ENCODE data around the gene SGCD. TPM values are rescaled to one million over a fixed set of nuclear protein-coding genes. Genes with fewer than 3 reads are reported as not detected.

Gene SGCD
- total and polyA plus RNA-seq, 8 donors: 0.58 to 55.8 (median 2.8) TPM

GRCh38 chr5:156528673-156529072 lies 201.7 kb downstream of the SGCD start:
- Histone ChIP-seq H3K4me1 (no peaks in the 10 kb centered on the region), H3K27ac (no peak overlapping the region), H3K9me3 (no peaks in the 10 kb centered on the region), H3K27me3 (no peaks in the 10 kb centered on the region), H3K36me3 (no peaks in the 10 kb centered on the region), H3K4me3 (no peak overlapping the region)
- intact Hi-C loops (cut with DNase I; ENCODE audit: low total_unique reads): no loop called here
- TF ChIP-seq EP300 (IDR thresholded peaks at IDR 0.05): no peak
- no peak for TF ChIP-seq POLR2A (IDR thresholded peaks at IDR 0.05)
- no peak for TF ChIP-seq CTCF (IDR thresholded peaks at IDR 0.05)
- TF ChIP-seq POLR2AphosphoS5 (IDR thresholded peaks at IDR 0.05): no peak
- WGBS, 5 donors: 87 to 94% (median 91%) methylated on average over 1 of the region's 1 CpG
- no peak for DNase-seq

GRCh38 chr5:156529892-156530291 lies 202.9 kb downstream of the SGCD start:
- TF ChIP-seq CTCF (IDR thresholded peaks at IDR 0.05) (no peak), POLR2AphosphoS5 (IDR thresholded peaks at IDR 0.05) (no peak), EP300 (IDR thresholded peaks at IDR 0.05) (no peak), POLR2A (IDR thresholded peaks at IDR 0.05) (no peak)
- WGBS, 5 donors: 67 to 90% (median 69%) methylated on average over 1 of the region's 1 CpG
- Histone ChIP-seq H3K36me3 (no peaks in the 10 kb centered on the region), H3K9me3 (no peaks in the 10 kb centered on the region), H3K27ac (no peak overlapping the region), H3K27me3 (no peaks in the 10 kb centered on the region), H3K4me1 (no peaks in the 10 kb centered on the region), H3K4me3 (no peak overlapping the region)
- no peak for DNase-seq
- intact Hi-C loops (cut with DNase I; ENCODE audit: low total_unique reads): no loop called here

GRCh38 chr5:156531199-156531598 lies 204.2 kb downstream of the SGCD start:
- no peaks in the 10 kb centered on the region for H3K36me3 ChIP-seq
- intact Hi-C loops (cut with DNase I; ENCODE audit: low total_unique reads): no loop called here
- H3K4me1 ChIP-seq: no peaks in the 10 kb centered on the region
- no peak overlapping the region for H3K4me3 ChIP-seq
- TF ChIP-seq POLR2A (IDR thresholded peaks at IDR 0.05) (no peak), EP300 (IDR thresholded peaks at IDR 0.05) (no peak)
- 88 to 93% (median 91%) methylated on average over 2 of the region's 2 CpGs for WGBS, 5 donors
- H3K27ac ChIP-seq: no peak overlapping the region
- no peak for DNase-seq
- no peaks in the 10 kb centered on the region for H3K27me3 ChIP-seq
- no peaks in the 10 kb centered on the region for H3K9me3 ChIP-seq

- Histone ChIP-seq H3K9me3 (no peaks in the 10 kb centered on the region), H3K27ac (no peak overlapping the region), H3K4me3 (no peak overlapping the region), H3K27me3 (no peaks in the 10 kb centered on the region), H3K36me3 (no peaks in the 10 kb centered on the region), H3K4me1 (no peaks in the 10 kb centered on the region)
- no peak for DNase-seq
- intact Hi-C loops (cut with DNase I; ENCODE audit: low total_unique reads): no loop called here
- WGBS, 5 donors: 56 to 71% (median 63%) methylated on average over 4 of the region's 4 CpGs
- no peak for TF ChIP-seq POLR2A (IDR thresholded peaks at IDR 0.05)
- no peak for TF ChIP-seq POLR2AphosphoS5 (IDR thresholded peaks at IDR 0.05)
- no peak for TF ChIP-seq CTCF (IDR thresholded peaks at IDR 0.05)
These were observed 206.0 kb downstream of the SGCD start for GRCh38 chr5:156532921-156533320.

GRCh38 chr5:156534085-156534484 lies 207.1 kb downstream of the SGCD start:
- Histone ChIP-seq H3K4me3 (no peak overlapping the region), H3K9me3 (no peaks in the 10 kb centered on the region), H3K36me3 (no peaks in the 10 kb centered on the region), H3K4me1 (no peaks in the 10 kb centered on the region), H3K27me3 (no peaks in the 10 kb centered on the region), H3K27ac (no peak overlapping the region)
- 66 to 84% (median 73%) methylated on average over 2 of the region's 2 CpGs for WGBS, 5 donors
- DNase-seq: no peak
- no peak for TF ChIP-seq CTCF (IDR thresholded peaks at IDR 0.05)
- no peak for TF ChIP-seq EP300 (IDR thresholded peaks at IDR 0.05)
- no peak for TF ChIP-seq POLR2A (IDR thresholded peaks at IDR 0.05)
- no peak for TF ChIP-seq POLR2AphosphoS5 (IDR thresholded peaks at IDR 0.05)
- intact Hi-C loops (cut with DNase I; ENCODE audit: low total_unique reads): no loop called here

Data from stomach (tissue), 9 donors.